Gastroesophageal sphincter (tissue), 3 donors: ENCODE measurements around the gene PTCH1.

Experiments used
- CTCF ChIP-seq, 4 experiments: fragments of 200-600 bp in 2 of 4; fragments of 450-650 bp in 2 of 4; sonication (generic) in 1 of 4; IDR thresholded peaks; one replicate each; pipeline ENCODE4 v1.5.1; 2017 to 2019; ENCODE audit warnings: antibody characterized with exemption in 4 of 4, mild to moderate bottlenecking in 2 of 4, moderate library complexity in 2 of 4
- EP300 ChIP-seq: sonication (generic); formaldehyde crosslinking; IDR thresholded peaks from one replicate; pipeline ENCODE4 v1.6.1; 2017; ENCODE audit warnings: antibody characterized with exemption, mild to moderate bottlenecking
- POLR2A ChIP-seq, 2 donors: fragments of 450-650 bp; IDR thresholded peaks; one replicate each; pipeline ENCODE4 v1.6.1; 2017; ENCODE audit warnings: antibody characterized with exemption in 2 of 2, mild to moderate bottlenecking in 2 of 2, moderate library complexity in 1 of 2

DNA sequence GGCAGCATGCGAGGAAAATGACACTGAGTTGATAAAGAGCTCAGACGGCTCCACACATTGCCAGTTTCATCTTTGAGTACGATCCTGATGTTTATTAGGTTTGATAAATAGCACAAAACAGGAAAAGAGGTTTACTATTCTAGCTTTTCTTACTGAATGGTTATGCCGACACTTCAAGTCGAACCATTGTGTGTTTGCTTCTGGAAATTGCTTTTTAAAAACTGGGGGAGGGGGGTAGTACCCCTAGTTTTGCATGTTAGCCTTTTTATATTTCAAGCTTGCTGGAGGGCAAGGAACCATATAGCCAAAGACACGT, 5.2 kb downstream of the PTCH1 start:
- TF ChIP-seq CTCF (IDR thresholded peaks at IDR 0.05) (no peak), EP300 (no peak), POLR2A (IDR thresholded peaks at IDR 0.05) (no peak)
